ENCODE data around the gene LPP.
A peak's percentile ranks its signal among the peaks of the same experiment; 100 is the strongest.
"Not testable (repeated sequence)": the region's sequence is repeated elsewhere in the genome, so short reads cannot be mapped to it uniquely, and the experiment has no call there.

Gene LPP

GRCh38 chr3:188691004-188691403 lies 537.0 kb downstream of the LPP start:
- FAIRE-seq = no peak
- DNase-seq (ENCODE audit: low spot score) = no peak

GRCh38 chr3:188691665-188692064 lies 537.7 kb downstream of the LPP start:
- no peak for DNase-seq (ENCODE audit: low spot score)
- FAIRE-seq = no peak

- DNase-seq (ENCODE audit: low spot score) (no peak), FAIRE-seq (no peak)
These were observed 538.7 kb downstream of the LPP start for GRCh38 chr3:188692700-188693099.

- FAIRE-seq = no peak
- no peak for DNase-seq (ENCODE audit: low spot score)
These were observed 539.5 kb downstream of the LPP start for GRCh38 chr3:188693435-188693834.

- peak; percentile 23 for DNase-seq (ENCODE audit: low spot score)
- peak; percentile 22 for FAIRE-seq
These were observed 541.3 kb downstream of the LPP start for GRCh38 chr3:188695241-188695640.

GRCh38 chr3:188697127-188697526 lies 543.2 kb downstream of the LPP start:
- no peak for FAIRE-seq

GRCh38 chr3:188698436-188698835 lies 544.5 kb downstream of the LPP start:
- DNase-seq (ENCODE audit: low spot score) = no peak
- no peak for FAIRE-seq

More at GRCh38 chr3:188697127-188697526, 543.2 kb downstream of the LPP start:
- DNase-seq (ENCODE audit: low spot score) = no peak

- no peak for DNase-seq (ENCODE audit: low spot score)
- no peak for FAIRE-seq
These were observed 546.5 kb downstream of the LPP start for GRCh38 chr3:188700501-188700900.

GRCh38 chr3:188700918-188701317 lies 547.0 kb downstream of the LPP start:
- no peak for FAIRE-seq
- DNase-seq (ENCODE audit: low spot score) = no peak

- DNase-seq (ENCODE audit: low spot score) = no peak
- no peak for FAIRE-seq
These were observed 547.6 kb downstream of the LPP start for GRCh38 chr3:188701485-188701969.

- not testable (repeated sequence) for FAIRE-seq; DNase-seq (ENCODE audit: low spot score)
These were observed 548.1 kb downstream of the LPP start for GRCh38 chr3:188702028-188702427.

- DNase-seq (ENCODE audit: low spot score) = no peak
- no peak for FAIRE-seq
These were observed 552.2 kb downstream of the LPP start for GRCh38 chr3:188706176-188706575.

GRCh38 chr3:188706599-188706998 lies 552.6 kb downstream of the LPP start:
- no peak for DNase-seq (ENCODE audit: low spot score)
- no peak for FAIRE-seq

- no peak for FAIRE-seq
- no peak for DNase-seq (ENCODE audit: low spot score)
These were observed 553.7 kb downstream of the LPP start for GRCh38 chr3:188707381-188708288.

GRCh38 chr3:188711881-188712247 lies 557.9 kb downstream of the LPP start:
- FAIRE-seq = no peak
- DNase-seq (ENCODE audit: low spot score) = no peak

GRCh38 chr3:188712248-188712924 lies 558.4 kb downstream of the LPP start:
- FAIRE-seq = no peak
- no peak for DNase-seq (ENCODE audit: low spot score)

GRCh38 chr3:188712991-188713390 lies 559.0 kb downstream of the LPP start:
- DNase-seq (ENCODE audit: low spot score) = no peak
- no peak for FAIRE-seq

GRCh38 chr3:188719545-188719944 lies 565.6 kb downstream of the LPP start:
- DNase-seq (ENCODE audit: low spot score) (no peak), FAIRE-seq (no peak)

GRCh38 chr3:188720215-188720614 lies 566.3 kb downstream of the LPP start:
- DNase-seq (ENCODE audit: low spot score) (no peak), FAIRE-seq (no peak)

GRCh38 chr3:188720636-188721035 lies 566.7 kb downstream of the LPP start:
- peak; percentile 60 for DNase-seq (ENCODE audit: low spot score)
- peak; percentile 88 for FAIRE-seq

- FAIRE-seq = no peak
- DNase-seq (ENCODE audit: low spot score) = no peak
These were observed 567.4 kb downstream of the LPP start for GRCh38 chr3:188721312-188721711.

GRCh38 chr3:188721990-188722389 lies 568.0 kb downstream of the LPP start:
- FAIRE-seq = no peak
- DNase-seq (ENCODE audit: low spot score) = no peak

Measured in RCC 7860 (cell line).